Measurements from ENCODE around the gene FGD3. TPM values are rescaled to one million over a fixed set of nuclear protein-coding genes. Genes with fewer than 3 reads are reported as not detected.

Gene FGD3
- total RNA-seq, 1 experiment from 2014 or later = 26.6 TPM

DNA sequence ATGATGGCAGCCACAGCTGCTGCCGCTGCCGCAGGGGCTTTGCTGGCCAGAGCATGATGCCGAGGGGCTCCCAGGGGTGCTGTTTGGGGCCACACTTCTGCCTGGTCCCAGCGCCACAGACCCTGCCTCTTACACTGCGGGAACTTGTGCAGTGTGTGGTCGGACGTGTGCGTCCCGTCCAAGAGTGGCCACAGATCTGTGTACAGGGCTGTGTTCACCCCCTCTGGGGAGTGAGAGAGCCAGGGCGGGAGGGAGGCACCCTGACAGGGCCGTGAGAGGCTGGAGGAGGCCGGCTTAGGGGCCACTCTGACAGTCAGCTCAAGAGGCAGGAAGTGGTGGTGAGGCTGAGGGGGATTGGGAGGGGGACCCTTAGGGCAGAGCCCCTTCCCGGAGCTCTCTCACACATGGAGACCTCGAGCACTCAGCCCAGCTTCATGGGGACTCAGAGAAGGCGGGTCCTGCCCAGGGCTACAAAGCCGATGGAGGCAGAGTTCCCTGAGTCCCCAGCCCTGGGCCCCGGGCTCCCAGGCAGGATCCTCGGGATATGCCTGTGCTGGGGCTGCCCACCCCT, 135.6 kb downstream of the FGD3 start:
- Histone ChIP-seq H3K36me3 (ENCODE audit: control insufficient read depth, insufficient read depth, low read length) (no peaks in the 10 kb centered on the region), H3K27me3 (replicated peaks; ENCODE audit: control insufficient read depth, insufficient read depth, low read length) (no peaks in the 10 kb centered on the region), H3K4me3 (ENCODE audit: low read depth, low read length) (no peak overlapping the region), H3K9me3 (no peaks in the 10 kb centered on the region), H3K4me1 (no peaks in the 10 kb centered on the region)
- Mint-ChIP-seq H3K27ac (ENCODE audit: unreplicated experiment) (no peak overlapping the region), H3K9me3 (ENCODE audit: unreplicated experiment) (no peaks in the 10 kb centered on the region), H3K27me3 (ENCODE audit: insufficient read depth, unreplicated experiment) (no peaks in the 10 kb centered on the region), H3K4me3 (ENCODE audit: unreplicated experiment) (no peak overlapping the region), H3K4me1 (ENCODE audit: low read depth, unreplicated experiment) (no peaks in the 10 kb centered on the region), H3K36me3 (ENCODE audit: insufficient read depth, unreplicated experiment) (no peaks in the 10 kb centered on the region)
- DNase-seq = no peak
- POLR2A ChIA-PET = no interaction called here
- intact Hi-C loops (cut with micrococcal nuclease; ENCODE audit: unreplicated experiment) = no loop called here
- BruUV-seq (replicated peaks) = no TSS peak
- TF ChIP-seq, protein P1, sequence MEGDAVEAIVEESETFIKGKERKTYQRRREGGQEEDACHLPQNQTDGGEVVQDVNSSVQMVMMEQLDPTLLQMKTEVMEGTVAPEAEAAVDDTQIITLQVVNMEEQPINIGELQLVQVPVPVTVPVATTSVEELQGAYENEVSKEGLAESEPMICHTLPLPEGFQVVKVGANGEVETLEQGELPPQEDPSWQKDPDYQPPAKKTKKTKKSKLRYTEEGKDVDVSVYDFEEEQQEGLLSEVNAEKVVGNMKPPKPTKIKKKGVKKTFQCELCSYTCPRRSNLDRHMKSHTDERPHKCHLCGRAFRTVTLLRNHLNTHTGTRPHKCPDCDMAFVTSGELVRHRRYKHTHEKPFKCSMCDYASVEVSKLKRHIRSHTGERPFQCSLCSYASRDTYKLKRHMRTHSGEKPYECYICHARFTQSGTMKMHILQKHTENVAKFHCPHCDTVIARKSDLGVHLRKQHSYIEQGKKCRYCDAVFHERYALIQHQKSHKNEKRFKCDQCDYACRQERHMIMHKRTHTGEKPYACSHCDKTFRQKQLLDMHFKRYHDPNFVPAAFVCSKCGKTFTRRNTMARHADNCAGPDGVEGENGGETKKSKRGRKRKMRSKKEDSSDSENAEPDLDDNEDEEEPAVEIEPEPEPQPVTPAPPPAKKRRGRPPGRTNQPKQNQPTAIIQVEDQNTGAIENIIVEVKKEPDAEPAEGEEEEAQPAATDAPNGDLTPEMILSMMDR (IDR thresholded peaks at IDR 0.05; ENCODE audit: insufficient read depth in 1 of 2, low read depth in 1 of 2, low read length in 1 of 2, severe bottlenecking in 1 of 2, unreplicated experiment in 1 of 2) = no peak
- CTCF ChIA-PET = no interaction called here

DNA sequence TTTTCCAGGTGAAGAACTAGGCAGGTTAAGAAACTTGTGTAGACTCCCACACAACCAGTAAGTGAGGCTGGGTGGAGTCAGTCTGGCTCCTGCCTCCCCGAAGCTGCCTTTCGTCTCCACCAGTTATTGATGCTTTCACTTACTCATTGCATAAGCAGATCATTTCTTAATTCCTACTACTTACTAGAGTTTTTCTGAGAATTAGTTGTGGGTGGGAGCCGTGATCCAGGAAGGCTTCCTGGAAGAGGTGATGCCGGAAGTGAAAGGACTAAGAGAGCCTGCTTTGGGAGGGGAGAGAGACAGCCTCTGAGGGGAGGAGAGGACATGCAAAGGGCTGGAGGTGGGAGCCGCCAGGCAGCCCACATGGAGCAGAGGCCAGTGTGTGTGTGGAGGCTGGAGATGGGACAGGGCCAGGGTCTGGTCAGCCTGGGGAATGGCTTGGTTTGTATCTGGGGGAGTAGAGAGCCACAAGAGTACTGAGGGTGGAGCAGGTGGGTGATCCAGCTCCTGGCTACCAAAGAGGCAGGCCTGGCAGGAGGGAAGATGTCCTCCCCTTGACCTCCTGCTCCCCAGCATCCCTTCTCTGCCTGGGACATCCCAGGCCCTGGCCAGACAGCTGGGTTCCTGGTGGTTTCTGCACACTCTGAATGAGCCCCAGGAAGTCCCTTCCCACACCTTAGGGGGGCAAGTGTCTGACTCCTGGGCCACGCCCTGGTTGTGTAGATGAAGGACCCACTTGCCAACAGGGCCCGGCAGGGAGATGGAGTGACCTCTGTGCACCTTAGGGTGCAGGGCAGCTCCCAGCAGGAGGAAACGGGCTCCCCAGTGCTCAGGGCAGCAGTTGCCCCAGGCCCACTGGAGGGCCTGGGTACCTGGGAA, 136.5 kb downstream of the FGD3 start:
- H3K27me3 Mint-ChIP-seq (ENCODE audit: insufficient read depth, unreplicated experiment) = no peaks in the 10 kb centered on the region
- ChIA-PET POLR2A (no interaction called here), CTCF (no interaction called here)
- BruUV-seq (replicated peaks) = no TSS peak
- Histone ChIP-seq H3K36me3 (ENCODE audit: control insufficient read depth, insufficient read depth, low read length) (no peaks in the 10 kb centered on the region), H3K4me3 (ENCODE audit: low read depth, low read length) (no peak overlapping the region), H3K9me3 (no peaks in the 10 kb centered on the region), H3K4me1 (no peaks in the 10 kb centered on the region), H3K27me3 (replicated peaks; ENCODE audit: control insufficient read depth, insufficient read depth, low read length) (no peaks in the 10 kb centered on the region)
- intact Hi-C loops (cut with micrococcal nuclease; ENCODE audit: unreplicated experiment) = no loop called here
- H3K4me1 Mint-ChIP-seq (ENCODE audit: low read depth, unreplicated experiment) = no peaks in the 10 kb centered on the region
- DNase-seq = no peak
- H3K36me3 Mint-ChIP-seq (ENCODE audit: insufficient read depth, unreplicated experiment) = no peaks in the 10 kb centered on the region
- H3K9me3 Mint-ChIP-seq (ENCODE audit: unreplicated experiment) = no peaks in the 10 kb centered on the region
- H3K4me3 Mint-ChIP-seq (ENCODE audit: unreplicated experiment) = no peak overlapping the region
- H3K27ac Mint-ChIP-seq (ENCODE audit: unreplicated experiment) = no peak overlapping the region
- TF ChIP-seq, protein P1 (IDR thresholded peaks at IDR 0.05; ENCODE audit: insufficient read depth in 1 of 2, low read depth in 1 of 2, low read length in 1 of 2, severe bottlenecking in 1 of 2, unreplicated experiment in 1 of 2) = no peak

DNA sequence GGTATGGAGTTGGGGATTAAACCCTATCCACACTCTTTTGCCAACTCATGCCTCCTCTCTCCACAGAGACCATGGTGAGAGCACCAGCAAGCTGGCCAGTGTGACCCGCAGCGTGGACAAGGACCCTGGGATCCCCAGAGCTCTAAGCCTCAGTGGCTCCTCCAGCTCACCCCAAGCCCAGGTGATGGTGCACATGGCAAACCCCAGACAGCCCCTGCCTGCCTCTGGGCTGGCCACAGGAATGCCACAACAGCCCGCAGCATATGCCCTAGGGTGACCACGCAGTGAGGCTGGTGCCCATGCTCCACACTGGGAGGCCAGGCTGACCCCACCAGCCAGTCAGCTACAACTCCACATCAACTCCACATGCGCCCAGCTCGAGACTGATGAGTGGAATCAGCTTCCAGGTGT, 137.2 kb downstream of the FGD3 start:
- no peaks in the 10 kb centered on the region for H3K27me3 ChIP-seq (replicated peaks; ENCODE audit: control insufficient read depth, insufficient read depth, low read length)
- Mint-ChIP-seq H3K4me1 (ENCODE audit: low read depth, unreplicated experiment) (no peaks in the 10 kb centered on the region), H3K9me3 (ENCODE audit: unreplicated experiment) (no peaks in the 10 kb centered on the region), H3K36me3 (ENCODE audit: insufficient read depth, unreplicated experiment) (no peaks in the 10 kb centered on the region), H3K4me3 (ENCODE audit: unreplicated experiment) (no peak overlapping the region), H3K27me3 (ENCODE audit: insufficient read depth, unreplicated experiment) (no peaks in the 10 kb centered on the region), H3K27ac (ENCODE audit: unreplicated experiment) (no peak overlapping the region)
- ChIA-PET CTCF (no interaction called here), POLR2A (no interaction called here)
- no TSS peak for BruUV-seq (replicated peaks)
- intact Hi-C loops (cut with micrococcal nuclease; ENCODE audit: unreplicated experiment) = no loop called here
- H3K4me3 ChIP-seq (ENCODE audit: low read depth, low read length) = no peak overlapping the region
- TF ChIP-seq, protein P1 (IDR thresholded peaks at IDR 0.05; ENCODE audit: insufficient read depth in 1 of 2, low read depth in 1 of 2, low read length in 1 of 2, severe bottlenecking in 1 of 2, unreplicated experiment in 1 of 2) = no peak
- no peaks in the 10 kb centered on the region for H3K4me1 ChIP-seq
- H3K9me3 ChIP-seq = no peaks in the 10 kb centered on the region
- H3K36me3 ChIP-seq (ENCODE audit: control insufficient read depth, insufficient read depth, low read length) = no peaks in the 10 kb centered on the region
- no peak for DNase-seq
